IMR-90 (cell line): Measurements from ENCODE around the gene CD7. TPM values are rescaled to one million over a fixed set of nuclear protein-coding genes. Genes with fewer than 3 reads are reported as not detected.

ENCODE experiments used
- ATAC-seq: fragments of 200-7000 bp; cut with Tn5 transposase; 2 replicates; pipeline ENCODE4 v1.9.1; 2020; ENCODE audit warnings: low read depth, mild to moderate bottlenecking, moderate library complexity
- BruUV-seq: library from RNA; stranded (reverse); fragments of 400-500 nt; replicated peaks from 2 replicates; lab custom pipeline; 2021; lab: Mats Ljungman, UMichigan
- CTCF ChIA-PET: fragments of 300-600 bp; formaldehyde crosslinking; extraction: SDS; loops from one replicate; lab custom pipeline; 2021; ENCODE audit warnings: antibody characterized with exemption; lab: Yijun Ruan, JAX
- POLR2A ChIA-PET: fragments of 300-600 bp; sonication (Branson Sonifier 250); formaldehyde crosslinking; loops from one replicate; lab custom pipeline; 2022; ENCODE audit warnings: antibody characterized with exemption; ENCODE audit not compliant: unreplicated experiment; lab: Charles Lee
- DNase-seq: peaks from one replicate; pipeline ENCODE4 v3.0.0; 2013
- H2AFZ ChIP-seq: replicated peaks from 2 replicates; pipeline ENCODE3; 2013; ENCODE audit warnings: low read length, mild to moderate bottlenecking; ENCODE audit not compliant: poor library complexity
- H2AK5ac ChIP-seq: 2 replicates; pipeline ENCODE4 v1.6.1; 2013; ENCODE audit warnings: low read depth, low read length, inconsistent platforms
- H2AK9ac ChIP-seq: replicated peaks from 2 replicates; pipeline ENCODE3; 2013; ENCODE audit warnings: mild to moderate bottlenecking, low read depth, low read length, moderate library complexity; ENCODE audit not compliant: poor library complexity
- H2BK120ac ChIP-seq: 2 replicates; pipeline ENCODE4 v1.6.1; 2013; ENCODE audit warnings: low read depth, low read length, inconsistent platforms
- H2BK15ac ChIP-seq: 3 replicates; pipeline ENCODE4 v1.6.1; 2013; ENCODE audit warnings: low read depth, low read length, inconsistent platforms
- H2BK20ac ChIP-seq: 2 replicates; pipeline ENCODE4 v1.6.1; 2013; ENCODE audit warnings: low read depth, mild to moderate bottlenecking, inconsistent platforms, low read length, moderate library complexity
- H2BK5ac ChIP-seq: 2 replicates; pipeline ENCODE4 v1.6.1; 2013; ENCODE audit warnings: mild to moderate bottlenecking, low read depth, low read length, inconsistent platforms; ENCODE audit not compliant: poor library complexity, severe bottlenecking
- H3K14ac ChIP-seq: replicated peaks from 2 replicates; pipeline ENCODE4 v1.6.1; 2013; ENCODE audit warnings: low read depth, low read length, inconsistent platforms
- H3K18ac ChIP-seq: 2 replicates; pipeline ENCODE4 v1.6.1; 2013; ENCODE audit warnings: low read depth, low read length, control low read depth
- H3K23ac ChIP-seq: 2 replicates; pipeline ENCODE4 v1.6.1; 2013; ENCODE audit warnings: low read depth, low read length, inconsistent platforms
- H3K27ac ChIP-seq: 2 replicates; pipeline ENCODE4 v1.5.1; 2013; ENCODE audit warnings: mild to moderate bottlenecking, control low read depth, low read length; ENCODE audit not compliant: insufficient read depth
- H3K27me3 ChIP-seq: 2 replicates; pipeline ENCODE4 v1.6.1; 2013; ENCODE audit warnings: low read length; ENCODE audit not compliant: control insufficient read depth, insufficient read depth
- H3K36me3 ChIP-seq: 2 replicates; pipeline ENCODE4 v1.6.1; 2013; ENCODE audit warnings: low read length, mixed read lengths; ENCODE audit not compliant: control insufficient read depth, insufficient read depth
- H3K4ac ChIP-seq: 2 replicates; pipeline ENCODE4 v1.6.1; 2013; ENCODE audit warnings: low read depth, low read length, inconsistent platforms
- H3K4me1 ChIP-seq: 2 replicates; pipeline ENCODE4 v1.6.1; 2013; ENCODE audit warnings: low read length, mixed read lengths; ENCODE audit not compliant: control insufficient read depth, insufficient read depth
- H3K4me2 ChIP-seq: 2 replicates; pipeline ENCODE4 v1.6.1; 2013; ENCODE audit warnings: low read depth, mild to moderate bottlenecking, control low read depth, low read length, moderate library complexity
- H3K4me3 ChIP-seq: 2 replicates; pipeline ENCODE4 v1.5.1; 2013; ENCODE audit warnings: low read depth, mild to moderate bottlenecking, control low read depth, low read length, moderate library complexity; ENCODE audit not compliant: insufficient read depth
- H3K56ac ChIP-seq: 2 replicates; pipeline ENCODE4 v1.6.1; 2013; ENCODE audit warnings: low read length, inconsistent platforms; ENCODE audit not compliant: insufficient read depth; ENCODE audit errors: extremely low read depth
- H3K79me1 ChIP-seq, 2 experiments: 2 replicates each; pipeline ENCODE4 v1.6.1; 2013; ENCODE audit warnings: low read length in 2 of 2, inconsistent platforms in 1 of 2, low read depth in 1 of 2
- H3K9ac ChIP-seq: 2 replicates; pipeline ENCODE4 v1.6.1; 2013; ENCODE audit warnings: low read depth, low read length, control low read depth
- H3K9me1 ChIP-seq: 2 replicates; pipeline ENCODE4 v1.6.1; 2013; ENCODE audit warnings: low read length, inconsistent platforms; ENCODE audit not compliant: insufficient read depth
- H3K9me3 ChIP-seq: 2 replicates; pipeline ENCODE4 v1.6.1; 2013; ENCODE audit warnings: low read length; ENCODE audit not compliant: control insufficient read depth, insufficient read depth
- H4K20me1 ChIP-seq: 2 replicates; pipeline ENCODE4 v1.6.1; 2013; ENCODE audit warnings: low read length, inconsistent platforms; ENCODE audit not compliant: insufficient read depth
- H4K5ac ChIP-seq: 2 replicates; pipeline ENCODE4 v1.6.1; 2013; ENCODE audit warnings: mild to moderate bottlenecking, low read depth, low read length, control low read depth
- H4K8ac ChIP-seq, 2 experiments: 2 replicates each; pipeline ENCODE4 v1.6.1; 2013; ENCODE audit warnings: low read depth in 2 of 2, low read length in 2 of 2, control low read depth in 1 of 2, inconsistent platforms in 1 of 2
- H4K91ac ChIP-seq: 2 replicates; pipeline ENCODE4 v1.6.1; 2013; ENCODE audit warnings: low read depth, low read length, inconsistent platforms; ENCODE audit not compliant: insufficient read depth
- BHLHE40 ChIP-seq: fragments of 150-350 bp; IDR thresholded peaks from 2 replicates; pipeline ENCODE4 v1.6.1; 2016; ENCODE audit warnings: mild to moderate bottlenecking, low read depth, low read length
- CEBPB ChIP-seq: IDR thresholded peaks from 2 replicates; pipeline ENCODE4 v1.6.1; 2012; ENCODE audit warnings: low read depth, low read length, improper control_type of control experiment
- CHD1 ChIP-seq: IDR thresholded peaks from 2 replicates; pipeline ENCODE4 v1.6.1; 2012; ENCODE audit warnings: low read depth, low read length, improper control_type of control experiment
- CTCF ChIP-seq: conservative IDR thresholded peaks from 2 replicates; pipeline ENCODE4 v1.5.1; 2012; ENCODE audit warnings: mild to moderate bottlenecking, low read depth, low read length, improper control_type of control experiment
- ELK1 ChIP-seq: fragments of 150-350 bp; IDR thresholded peaks from 2 replicates; pipeline ENCODE4 v1.6.1; 2016; ENCODE audit warnings: low read depth, mild to moderate bottlenecking, low read length, moderate library complexity, borderline replicate concordance
- FOS ChIP-seq: fragments of 150-350 bp; IDR thresholded peaks from 2 replicates; pipeline ENCODE4 v1.6.1; 2016; ENCODE audit warnings: low read depth, low read length
- MAFK ChIP-seq: IDR thresholded peaks from 2 replicates; pipeline ENCODE4 v1.6.1; 2012; ENCODE audit warnings: low read depth, low read length, improper control_type of control experiment
- MAZ ChIP-seq: IDR thresholded peaks from 2 replicates; pipeline ENCODE4 v1.6.1; 2012; ENCODE audit warnings: low read depth, mild to moderate bottlenecking, low read length, improper control_type of control experiment, moderate library complexity, borderline replicate concordance
- MXI1 ChIP-seq: IDR thresholded peaks from 2 replicates; pipeline ENCODE4 v1.6.1; 2012; ENCODE audit warnings: low read depth, mild to moderate bottlenecking, low read length, moderate library complexity, borderline replicate concordance
- NFE2L2 ChIP-seq: fragments of 150-350 bp; IDR thresholded peaks from 2 replicates; pipeline ENCODE4 v1.6.1; 2016; ENCODE audit warnings: low read depth, mild to moderate bottlenecking, low read length
- POLR2A ChIP-seq: IDR thresholded peaks from 2 replicates; pipeline ENCODE4 v1.6.1; 2012; ENCODE audit warnings: mild to moderate bottlenecking, low read depth, low read length
- RAD21 ChIP-seq: IDR thresholded peaks from 2 replicates; pipeline ENCODE4 v1.6.1; 2012; ENCODE audit warnings: low read length, improper control_type of control experiment
- RCOR1 ChIP-seq: IDR thresholded peaks from 2 replicates; pipeline ENCODE4 v1.6.1; 2012; ENCODE audit warnings: mild to moderate bottlenecking, low read length, improper control_type of control experiment; ENCODE audit not compliant: insufficient replicate concordance
- RFX5 ChIP-seq: IDR thresholded peaks from 2 replicates; pipeline ENCODE4 v1.8.0; 2012; ENCODE audit warnings: low read depth, mild to moderate bottlenecking, low read length, moderate library complexity
- SMC3 ChIP-seq: fragments of 150-350 bp; IDR thresholded peaks from 2 replicates; pipeline ENCODE4 v1.6.1; 2016; ENCODE audit warnings: low read depth, mild to moderate bottlenecking, antibody characterized with exemption, low read length, moderate library complexity
- USF2 ChIP-seq: fragments of 150-350 bp; IDR thresholded peaks from 2 replicates; pipeline ENCODE4 v1.6.1; 2017; ENCODE audit warnings: mild to moderate bottlenecking, antibody characterized with exemption, low read length, low read depth
- WGBS, 2 experiments: methylation state at CpG; one replicate each; pipeline versions ENCODE4 v1.1.5 to v1.1.7; 2013; ENCODE audit warnings: missing lambda C conversion rate in 2 of 2; ENCODE audit not compliant: insufficient read length in 1 of 2; ENCODE audit errors: extremely low coverage in 2 of 2; 5-methylcytosine and 5-hydroxymethylcytosine counted together
- dilution Hi-C: fragments of 300-500 bp; cut with HindIII; formaldehyde crosslinking; loops from one replicate; pipeline ENCODE4 v1.14.3; 2018; ENCODE audit warnings: low sequenced_read_pairs; ENCODE audit not compliant: unreplicated experiment
- in situ Hi-C: fragments of 300-500 bp; cut with MboI; formaldehyde crosslinking; loops from 3 replicates; pipeline ENCODE4 v1.14.3; 2019; ENCODE audit warnings: low sequenced_read_pairs, inconsistent platforms, mixed read lengths
- intact Hi-C: fragments of 100-400 bp; cut with micrococcal nuclease; formaldehyde crosslinking; loops from 2 replicates; pipeline ENCODE4 v1.10.0; 2022
- polyA plus RNA-seq, 3 experiments: library from polyadenylated mRNA; depleted of rRNA; stranded (reverse); fragments of >200 nt; gene quantifications; 2 replicates each; pipeline ENCODE4 v1.2.3, GENCODE V29; 2012; ENCODE audit warnings: low replicate concordance in 1 of 3
- total RNA-seq: library from RNA; depleted of rRNA; stranded (reverse); fragments of >200 nt; gene quantifications from 2 replicates; pipeline ENCODE4 v1.2.3, GENCODE V29; 2012

The CD7 gene
- total and polyA plus RNA-seq, 2 of the 4 experiments (the other 2 are of a cell fraction): not detected

- ATAC-seq (no peak), DNase-seq (no peak)
- H3K9ac ChIP-seq: no peak overlapping the region
- H2BK5ac ChIP-seq: no peak overlapping the region
- no peak for TF ChIP-seq MAFK
- TF ChIP-seq NFE2L2: no peak
- no peak for TF ChIP-seq MAZ
- no peak for TF ChIP-seq CTCF
- no peak for TF ChIP-seq BHLHE40
- TF ChIP-seq FOS: no peak
- no peak for TF ChIP-seq USF2
- no peak for TF ChIP-seq ELK1
- no peak for TF ChIP-seq POLR2A
- no peak for TF ChIP-seq RFX5
- TF ChIP-seq SMC3: no peak
- TF ChIP-seq RAD21: no peak
- no peak for TF ChIP-seq RCOR1
- TF ChIP-seq MXI1: no peak
- TF ChIP-seq CEBPB: no peak
- no peak for TF ChIP-seq CHD1
- no peak overlapping the region for H3K18ac ChIP-seq
- no peak overlapping the region for H3K4ac ChIP-seq
- no peak overlapping the region for H3K4me3 ChIP-seq
- POLR2A ChIA-PET: no interaction called here
- peaks cover 24% of the 10 kb centered on the region for H3K4me1 ChIP-seq
- no peaks in the 10 kb centered on the region for H3K36me3 ChIP-seq
- whole genome bisulfite sequencing, 2 experiments: 95% methylated on average over 16 of the region's 25 CpGs; no CpG with 5 or more reads in 1 of the 2 experiments
- H2AFZ ChIP-seq: no peak overlapping the region
- H2AK5ac ChIP-seq: no peak overlapping the region
- no peak overlapping the region for H4K91ac ChIP-seq
- H3K14ac ChIP-seq: no peak overlapping the region
- no peak overlapping the region for H4K8ac ChIP-seq
- H2AK9ac ChIP-seq: no peak overlapping the region
- no peaks in the 10 kb centered on the region for H3K9me1 ChIP-seq
- no peak overlapping the region for H2BK120ac ChIP-seq
- CTCF ChIA-PET: no interaction called here
- H3K9me3 ChIP-seq: no peaks in the 10 kb centered on the region
- no peak overlapping the region for H2BK20ac ChIP-seq
- H3K4me2 ChIP-seq: no peak overlapping the region
- dilution Hi-C loops (no loop called here), intact Hi-C loops (no loop called here), in situ Hi-C loops (no loop called here)
- 0 out of 4 replicates have a peak, but pooled peaks cover 0 to 3% of the 10 kb centered on the region in 2 experiments for H3K79me1 ChIP-seq
- no peak overlapping the region for H3K56ac ChIP-seq
- H3K27me3 ChIP-seq: peaks cover 10% of the 10 kb centered on the region
- H4K5ac ChIP-seq: no peak overlapping the region
- H3K27ac ChIP-seq: no peak overlapping the region
- H4K20me1 ChIP-seq: no peaks in the 10 kb centered on the region
- H3K23ac ChIP-seq: no peak overlapping the region
- no peak overlapping the region for H2BK15ac ChIP-seq
- no TSS peak for BruUV-seq
Measured at GRCh38 chr17:82331345-82331939, 14.0 kb upstream of the CD7 start.
